Gastrocnemius medialis (tissue), 4 donors: ENCODE data around the gene LAP3. TPM values are rescaled to one million over a fixed set of nuclear protein-coding genes. Genes with fewer than 3 reads are reported as not detected.

Source experiments
- ATAC-seq, 2 donors: fragments of 150-250 bp; one replicate each; pipeline ENCODE4 v1.9.1; 2016
- DNase-seq, 2 donors: peaks; one replicate each; pipeline ENCODE4 v3.0.0-alpha.2; 2019
- H3K27ac ChIP-seq, 4 donors: fragments of 200-600 bp; sonication (generic); 1 replicate in 1 of 4; 2 replicates in 3 of 4; pipeline ENCODE4 v1.5.1; 2016 to 2018; ENCODE audit warnings: mild to moderate bottlenecking in 2 of 4, moderate library complexity in 1 of 4
- H3K27me3 ChIP-seq, 3 donors: fragments of 200-600 bp; sonication (generic) in 2 of 3; 1 replicate in 1 of 3; 2 replicates in 2 of 3; pipeline versions ENCODE4 v1.5.1 to v1.6.0; 2016 to 2019; ENCODE audit warnings: mild to moderate bottlenecking in 1 of 3, moderate library complexity in 1 of 3
- H3K36me3 ChIP-seq, 2 donors: fragments of 200-600 bp; sonication (generic) in 1 of 2; one replicate each; pipeline ENCODE4 v1.5.1; 2017 to 2018
- H3K4me1 ChIP-seq, 2 donors: fragments of 200-600 bp; sonication (generic) in 1 of 2; one replicate each; pipeline ENCODE4 v1.5.1; 2016 to 2017; ENCODE audit warnings: mild to moderate bottlenecking in 2 of 2
- H3K4me3 ChIP-seq, 4 donors: fragments of 200-600 bp; sonication (generic) in 3 of 4; 1 replicate in 1 of 4; 2 replicates in 3 of 4; pipeline ENCODE4 v1.5.1; 2016 to 2019; ENCODE audit warnings: mild to moderate bottlenecking in 2 of 4
- H3K9me3 ChIP-seq, 3 donors: fragments of 200-600 bp; sonication (generic) in 2 of 3; 1 replicate in 1 of 3; 2 replicates in 2 of 3; pipeline ENCODE4 v1.5.1; 2016 to 2019
- CTCF ChIP-seq, 5 experiments: fragments of 450-650 bp in 3 of 5; fragments of 200-600 bp in 2 of 5; sonication (generic) in 2 of 5; IDR thresholded peaks in 4 of 5; conservative IDR thresholded peaks in 1 of 5; 1 replicate in 4 of 5; 2 replicates in 1 of 5; pipeline ENCODE4 v1.5.1; 2016 to 2019; ENCODE audit warnings: antibody characterized with exemption in 5 of 5, mild to moderate bottlenecking in 3 of 5, moderate library complexity in 3 of 5
- POLR2A ChIP-seq, 2 donors: fragments of 450-650 bp; IDR thresholded peaks; one replicate each; pipeline ENCODE4 v1.6.1; 2017; ENCODE audit warnings: antibody characterized with exemption in 2 of 2, mild to moderate bottlenecking in 2 of 2, moderate library complexity in 2 of 2
- in situ Hi-C, 4 donors: fragments of 200-750 bp; cut with MboI; loops; one replicate each; pipeline versions ENCODE4 v1.15.0 to v1.8.0; 2017; ENCODE audit warnings: low sequenced_read_pairs in 4 of 4
- intact Hi-C: fragments of 100-400 bp; cut with DNase I; formaldehyde crosslinking; loops from one replicate; pipeline ENCODE4 v1.15.1; 2023; ENCODE audit warnings: low total_unique reads
- total RNA-seq, 4 donors: library from RNA; depleted of rRNA; stranded (reverse); fragments of >200 nt; gene quantifications; one replicate each; pipeline versions ENCODE4 v1.1.0 to v1.2.3, GENCODE V29; 2016

LAP3 gene
- total RNA-seq, result 10 to 100 TPM; 63.7 to 85.2 (median 76.5) TPM

GRCh38 chr4:17576932-17577664 is at the start of gene LAP3:
LAP3 (plus strand) TSS chr4:17577198; CDS start chr4:17577466, 268 bp downstream.
- intact Hi-C loops, result loop anchor here (1.0 to 2.0 kb wide), 4 partner anchors 37 to 444 kb away; partner anchors contain the start of genes DCAF16, LCORL, MED28 and NCAPG

GRCh38 chr4:17528551-17529165 is 48.3 kb upstream of the LAP3 start:
- no peaks in the 10 kb centered on the region for H3K4me1 ChIP-seq
- H3K27me3 ChIP-seq, result no peaks in the 10 kb centered on the region
- no peak overlapping the region for H3K4me3 ChIP-seq
- no peaks in the 10 kb centered on the region for H3K9me3 ChIP-seq
- no peak overlapping the region for H3K27ac ChIP-seq
- ATAC-seq (no peak), DNase-seq (no peak)
- in situ Hi-C loops, result loop anchor here (25.0 kb wide), 2 partner anchors 859 to 1059 kb away; no protein-coding TSS in a partner anchor
- intact Hi-C loops, result no loop called here
- H3K36me3 ChIP-seq, result no peaks in the 10 kb centered on the region
- TF ChIP-seq CTCF (IDR thresholded peaks at IDR 0.05 in 4 of 5, conservative IDR thresholded peaks at IDR 0.05 in 1 of 5) (no peak), POLR2A (IDR thresholded peaks at IDR 0.05) (no peak)

More at GRCh38 chr4:17576932-17577664, at the start of gene LAP3:
- ATAC-seq, result peak; percentile 90 to 93
- H3K27me3 ChIP-seq, result no peaks in the 10 kb centered on the region
- no peak for TF ChIP-seq CTCF (IDR thresholded peaks at IDR 0.05 in 4 of 5, conservative IDR thresholded peaks at IDR 0.05 in 1 of 5)
- peak; percentile 80 to 90 for TF ChIP-seq POLR2A (IDR thresholded peaks at IDR 0.05)
- peak within 1 kb of the TSS; percentile 86 to 95 (median 90) for H3K27ac ChIP-seq
- in situ Hi-C loops, result loop anchor here in 2 of 4 donors (10.0 to 25.0 kb wide), 2 partner anchors 228 to 435 kb away; partner anchors contain the start of gene LCORL (in 2 of the 2)
- peak within 1 kb of the TSS; percentile 81 to 93 (median 87) for H3K4me3 ChIP-seq
- H3K4me1 ChIP-seq, result peaks cover 16 to 28% of the 10 kb centered on the region in 2 donors
- H3K36me3 ChIP-seq, result peaks cover 0 to 16% of the 10 kb centered on the region in 2 donors
- DNase-seq, result peak; percentile 94 to 97
- H3K9me3 ChIP-seq, result no peaks in the 10 kb centered on the region

GRCh38 chr4:17531538-17532285 is 45.3 kb upstream of the LAP3 start:
- no peak overlapping the region for H3K4me3 ChIP-seq
- ATAC-seq (no peak), DNase-seq (no peak)
- intact Hi-C loops, result no loop called here
- no peaks in the 10 kb centered on the region for H3K9me3 ChIP-seq
- H3K4me1 ChIP-seq, result no peaks in the 10 kb centered on the region
- TF ChIP-seq CTCF (IDR thresholded peaks at IDR 0.05 in 4 of 5, conservative IDR thresholded peaks at IDR 0.05 in 1 of 5) (no peak), POLR2A (IDR thresholded peaks at IDR 0.05) (no peak)
- H3K36me3 ChIP-seq, result no peaks in the 10 kb centered on the region
- H3K27ac ChIP-seq, result no peak overlapping the region
- no peaks in the 10 kb centered on the region for H3K27me3 ChIP-seq
- in situ Hi-C loops, result loop anchor here (25.0 kb wide), 2 partner anchors 856 to 1056 kb away; no protein-coding TSS in a partner anchor

- no peak for DNase-seq
- intact Hi-C loops (no loop called here), in situ Hi-C loops (loop anchor here (25.0 kb wide), 2 partner anchors 853 to 1053 kb away; no protein-coding TSS in a partner anchor)
- H3K9me3 ChIP-seq, result no peaks in the 10 kb centered on the region
- H3K27ac ChIP-seq, result no peak overlapping the region
- no peaks in the 10 kb centered on the region for H3K27me3 ChIP-seq
- H3K4me3 ChIP-seq, result no peak overlapping the region
- TF ChIP-seq CTCF (IDR thresholded peaks at IDR 0.05 in 4 of 5, conservative IDR thresholded peaks at IDR 0.05 in 1 of 5), result no peak
- TF ChIP-seq POLR2A (IDR thresholded peaks at IDR 0.05), result no peak
- no peaks in the 10 kb centered on the region for H3K4me1 ChIP-seq
- H3K36me3 ChIP-seq, result no peaks in the 10 kb centered on the region
- no peak for ATAC-seq
These were observed 42.3 kb upstream of the LAP3 start for GRCh38 chr4:17534705-17535104.
